ENCODE results near the gene CCDC92.

DNA sequence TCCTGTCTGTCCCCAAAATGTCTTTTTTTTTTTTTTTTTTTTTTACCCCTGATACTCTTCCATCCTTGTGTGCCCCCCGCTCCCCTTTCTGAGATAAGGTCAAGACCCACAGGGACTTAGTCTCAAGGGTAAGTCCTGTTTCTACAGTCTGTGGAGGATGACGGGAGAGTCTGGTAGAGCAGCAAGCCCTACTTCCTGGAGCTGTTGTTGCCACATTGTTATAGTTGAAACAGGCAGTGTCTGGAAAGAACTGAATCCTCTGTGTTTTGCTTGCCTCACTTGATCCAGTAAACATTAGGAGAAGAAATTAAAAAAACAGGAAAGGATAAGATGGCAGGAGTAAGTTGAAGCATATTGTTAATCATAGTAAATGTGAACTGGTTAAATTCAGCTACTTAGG is 45.9 kb upstream of the CCDC92 start:
- TF ChIP-seq JUN (IDR thresholded peaks at IDR 0.05) = no peak
- TF ChIP-seq POLR2AphosphoS2 (conservative IDR thresholded peaks at IDR 0.05; ENCODE audit: low read length) = no peak
- TF ChIP-seq MAFK (IDR thresholded peaks at IDR 0.05; ENCODE audit: partially characterized antibody) = no peak
- TF ChIP-seq, protein P1, sequence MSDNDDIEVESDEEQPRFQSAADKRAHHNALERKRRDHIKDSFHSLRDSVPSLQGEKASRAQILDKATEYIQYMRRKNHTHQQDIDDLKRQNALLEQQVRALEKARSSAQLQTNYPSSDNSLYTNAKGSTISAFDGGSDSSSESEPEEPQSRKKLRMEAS (IDR thresholded peaks at IDR 0.05) = no peak
- TF ChIP-seq CTCF (IDR thresholded peaks at IDR 0.05) = no peak
- TF ChIP-seq SMC3 (IDR thresholded peaks at IDR 0.05) = no peak
- no peak for TF ChIP-seq RCOR1 (IDR thresholded peaks at IDR 0.05; ENCODE audit: low read depth, low read length)
- no peak for TF ChIP-seq ZFP36 (IDR thresholded peaks at IDR 0.05; ENCODE audit: borderline replicate concordance, partially characterized antibody)

Data from A549 (cell line).